ENCODE data around the gene CST9. TPM values are rescaled to one million over a fixed set of nuclear protein-coding genes. Genes with fewer than 3 reads are reported as not detected.

Gene CST9
- total RNA-seq, 1 experiment from 2014 or later: not detected

DNA sequence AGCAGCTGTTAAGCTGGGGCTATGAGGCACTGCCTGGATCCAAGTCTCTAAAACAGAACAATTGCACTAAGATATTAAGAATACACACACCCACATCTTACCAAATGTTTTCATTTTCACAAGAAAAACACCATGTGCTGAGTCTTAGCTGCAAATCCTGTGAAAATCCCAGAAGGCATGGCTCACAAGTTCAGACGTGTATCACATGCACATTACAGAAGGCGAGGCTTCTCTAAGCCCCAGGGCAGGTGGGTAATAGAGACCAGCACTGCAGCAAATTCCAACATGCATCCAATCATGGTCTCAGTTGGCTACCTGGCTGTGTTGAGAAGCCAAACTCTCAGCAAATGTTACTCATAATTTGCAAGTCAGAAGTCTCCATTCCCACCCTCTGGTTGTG lies 48.3 kb upstream of the CST9 start:
- TF ChIP-seq POLR2AphosphoS5 (IDR thresholded peaks at IDR 0.05; ENCODE audit: low read depth, low read length) (no peak), TCF7L2 (IDR thresholded peaks at IDR 0.05; ENCODE audit: low read depth, low read length) (no peak), SIN3A (IDR thresholded peaks at IDR 0.05; ENCODE audit: borderline replicate concordance, insufficient read depth, low read depth, low read length) (no peak)
- TF ChIP-seq, protein P1, sequence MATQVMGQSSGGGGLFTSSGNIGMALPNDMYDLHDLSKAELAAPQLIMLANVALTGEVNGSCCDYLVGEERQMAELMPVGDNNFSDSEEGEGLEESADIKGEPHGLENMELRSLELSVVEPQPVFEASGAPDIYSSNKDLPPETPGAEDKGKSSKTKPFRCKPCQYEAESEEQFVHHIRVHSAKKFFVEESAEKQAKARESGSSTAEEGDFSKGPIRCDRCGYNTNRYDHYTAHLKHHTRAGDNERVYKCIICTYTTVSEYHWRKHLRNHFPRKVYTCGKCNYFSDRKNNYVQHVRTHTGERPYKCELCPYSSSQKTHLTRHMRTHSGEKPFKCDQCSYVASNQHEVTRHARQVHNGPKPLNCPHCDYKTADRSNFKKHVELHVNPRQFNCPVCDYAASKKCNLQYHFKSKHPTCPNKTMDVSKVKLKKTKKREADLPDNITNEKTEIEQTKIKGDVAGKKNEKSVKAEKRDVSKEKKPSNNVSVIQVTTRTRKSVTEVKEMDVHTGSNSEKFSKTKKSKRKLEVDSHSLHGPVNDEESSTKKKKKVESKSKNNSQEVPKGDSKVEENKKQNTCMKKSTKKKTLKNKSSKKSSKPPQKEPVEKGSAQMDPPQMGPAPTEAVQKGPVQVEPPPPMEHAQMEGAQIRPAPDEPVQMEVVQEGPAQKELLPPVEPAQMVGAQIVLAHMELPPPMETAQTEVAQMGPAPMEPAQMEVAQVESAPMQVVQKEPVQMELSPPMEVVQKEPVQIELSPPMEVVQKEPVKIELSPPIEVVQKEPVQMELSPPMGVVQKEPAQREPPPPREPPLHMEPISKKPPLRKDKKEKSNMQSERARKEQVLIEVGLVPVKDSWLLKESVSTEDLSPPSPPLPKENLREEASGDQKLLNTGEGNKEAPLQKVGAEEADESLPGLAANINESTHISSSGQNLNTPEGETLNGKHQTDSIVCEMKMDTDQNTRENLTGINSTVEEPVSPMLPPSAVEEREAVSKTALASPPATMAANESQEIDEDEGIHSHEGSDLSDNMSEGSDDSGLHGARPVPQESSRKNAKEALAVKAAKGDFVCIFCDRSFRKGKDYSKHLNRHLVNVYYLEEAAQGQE (IDR thresholded peaks at IDR 0.05; ENCODE audit: insufficient read depth in 1 of 2, low read depth in 2 of 2, low read length in 1 of 2): no peak
- TF ChIP-seq, protein P2, sequence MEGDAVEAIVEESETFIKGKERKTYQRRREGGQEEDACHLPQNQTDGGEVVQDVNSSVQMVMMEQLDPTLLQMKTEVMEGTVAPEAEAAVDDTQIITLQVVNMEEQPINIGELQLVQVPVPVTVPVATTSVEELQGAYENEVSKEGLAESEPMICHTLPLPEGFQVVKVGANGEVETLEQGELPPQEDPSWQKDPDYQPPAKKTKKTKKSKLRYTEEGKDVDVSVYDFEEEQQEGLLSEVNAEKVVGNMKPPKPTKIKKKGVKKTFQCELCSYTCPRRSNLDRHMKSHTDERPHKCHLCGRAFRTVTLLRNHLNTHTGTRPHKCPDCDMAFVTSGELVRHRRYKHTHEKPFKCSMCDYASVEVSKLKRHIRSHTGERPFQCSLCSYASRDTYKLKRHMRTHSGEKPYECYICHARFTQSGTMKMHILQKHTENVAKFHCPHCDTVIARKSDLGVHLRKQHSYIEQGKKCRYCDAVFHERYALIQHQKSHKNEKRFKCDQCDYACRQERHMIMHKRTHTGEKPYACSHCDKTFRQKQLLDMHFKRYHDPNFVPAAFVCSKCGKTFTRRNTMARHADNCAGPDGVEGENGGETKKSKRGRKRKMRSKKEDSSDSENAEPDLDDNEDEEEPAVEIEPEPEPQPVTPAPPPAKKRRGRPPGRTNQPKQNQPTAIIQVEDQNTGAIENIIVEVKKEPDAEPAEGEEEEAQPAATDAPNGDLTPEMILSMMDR (IDR thresholded peaks at IDR 0.05): no peak
- no TSS peak for BruUV-seq (replicated peaks)
- H3K9me3 ChIP-seq (ENCODE audit: control insufficient read depth, insufficient read depth, low read depth, low read length): no peaks in the 10 kb centered on the region
- ChIA-PET CTCF (no interaction called here), POLR2A (no interaction called here)
- in situ Hi-C loops (cut with HindIII; ENCODE audit: low pct_unique_long_range_greater_than_20kb, low sequenced_read_pairs): no loop called here
- ATAC-seq (no peak), DNase-seq (ENCODE audit: low read depth, low spot score) (no peak)
- H3K4me3 ChIP-seq (ENCODE audit: low read depth in 2 of 2, low read length in 2 of 2): no peak overlapping the region
- H3K27me3 ChIP-seq (ENCODE audit: control insufficient read depth, insufficient read depth, low read length): peaks cover 3% of the 10 kb centered on the region
- H3K27ac ChIP-seq (ENCODE audit: low read length): no peak overlapping the region
- H3K36me3 ChIP-seq (ENCODE audit: control insufficient read depth, insufficient read depth, low read length): no peaks in the 10 kb centered on the region
- H3K4me1 ChIP-seq (ENCODE audit: control insufficient read depth, insufficient read depth, low read length): no peaks in the 10 kb centered on the region
- intact Hi-C loops (cut with micrococcal nuclease; ENCODE audit: unreplicated experiment): no loop called here

DNA sequence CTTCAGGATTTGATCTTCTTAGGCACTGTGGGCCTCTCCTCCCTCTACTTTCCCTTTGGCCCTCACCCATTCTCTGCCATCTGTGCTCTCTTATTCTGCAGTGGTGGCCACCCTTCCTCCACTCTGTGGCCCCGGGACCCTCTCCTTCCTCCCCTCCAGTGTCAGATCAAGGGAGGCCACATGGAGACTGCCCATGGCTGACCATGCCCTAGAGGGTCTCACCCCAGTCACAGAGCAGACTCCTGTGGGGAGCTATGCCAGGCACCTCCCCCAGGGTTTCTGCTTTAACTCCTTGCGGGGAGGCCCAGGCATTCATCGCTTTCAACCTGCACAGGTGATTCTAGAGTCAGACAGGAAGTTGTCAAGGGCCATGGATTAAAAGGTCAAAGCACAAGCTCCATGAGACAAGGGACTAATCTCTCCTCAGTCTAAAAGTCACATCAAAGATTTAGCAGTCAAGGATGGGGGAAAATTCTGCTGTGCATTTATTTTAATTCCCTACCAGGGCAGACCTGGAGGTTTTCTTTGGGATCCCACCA lies 47.8 kb upstream of the CST9 start:
- TF ChIP-seq SIN3A (IDR thresholded peaks at IDR 0.05; ENCODE audit: borderline replicate concordance, insufficient read depth, low read depth, low read length): no peak
- no peak for TF ChIP-seq TCF7L2 (IDR thresholded peaks at IDR 0.05; ENCODE audit: low read depth, low read length)
- TF ChIP-seq, protein P1 (IDR thresholded peaks at IDR 0.05; ENCODE audit: insufficient read depth in 1 of 2, low read depth in 2 of 2, low read length in 1 of 2): no peak
- TF ChIP-seq, protein P2 (IDR thresholded peaks at IDR 0.05): no peak
- TF ChIP-seq POLR2AphosphoS5 (IDR thresholded peaks at IDR 0.05; ENCODE audit: low read depth, low read length): no peak

More for the DNA sequence above, 47.8 kb upstream of the CST9 start:
- Histone ChIP-seq H3K27ac (ENCODE audit: low read length) (no peak overlapping the region), H3K4me3 (ENCODE audit: low read depth in 2 of 2, low read length in 2 of 2) (no peak overlapping the region), H3K27me3 (ENCODE audit: control insufficient read depth, insufficient read depth, low read length) (peaks cover 3% of the 10 kb centered on the region), H3K9me3 (ENCODE audit: control insufficient read depth, insufficient read depth, low read depth, low read length) (no peaks in the 10 kb centered on the region), H3K4me1 (ENCODE audit: control insufficient read depth, insufficient read depth, low read length) (no peaks in the 10 kb centered on the region), H3K36me3 (ENCODE audit: control insufficient read depth, insufficient read depth, low read length) (no peaks in the 10 kb centered on the region)
- ChIA-PET CTCF (no interaction called here), POLR2A (no interaction called here)
- in situ Hi-C loops (cut with HindIII; ENCODE audit: low pct_unique_long_range_greater_than_20kb, low sequenced_read_pairs): no loop called here
- DNase-seq (ENCODE audit: low read depth, low spot score) (no peak), ATAC-seq (no peak)
- intact Hi-C loops (cut with micrococcal nuclease; ENCODE audit: unreplicated experiment): no loop called here
- BruUV-seq (replicated peaks): no TSS peak

Measured in Panc1 (cell line).